Liver (tissue), 3 donors: ENCODE measurements around the gene ARL4A.

Experiments used
- CTCF ChIP-seq: fragments of 150-350 bp; IDR thresholded peaks from 2 replicates; pipeline ENCODE4 v1.5.1; 2017; ENCODE audit warnings: improper control_type of control experiment, low read depth, low read length; ENCODE audit not compliant: missing input control
- EGR1 ChIP-seq, 2 donors: IDR thresholded peaks; 2 replicates each; pipeline ENCODE4 v1.6.1; 2016 to 2018; ENCODE audit warnings: antibody characterized with exemption in 2 of 2, low read depth in 2 of 2
- FOXA1 ChIP-seq: IDR thresholded peaks from 2 replicates; pipeline ENCODE4 v1.6.1; 2016; ENCODE audit warnings: antibody characterized with exemption
- GABPA ChIP-seq, 2 donors: IDR thresholded peaks in 1 of 2; conservative IDR thresholded peaks in 1 of 2; 2 replicates each; pipeline ENCODE4 v1.6.1; 2016; ENCODE audit warnings: antibody characterized with exemption in 2 of 2, mild to moderate bottlenecking in 1 of 2, moderate library complexity in 1 of 2
- JUND ChIP-seq, 2 donors: IDR thresholded peaks; 2 replicates each; pipeline ENCODE4 v1.6.1; 2016; ENCODE audit warnings: antibody characterized with exemption in 2 of 2
- MAX ChIP-seq: IDR thresholded peaks from 2 replicates; pipeline ENCODE4 v1.6.1; 2016; ENCODE audit warnings: antibody characterized with exemption
- REST ChIP-seq: IDR thresholded peaks from 2 replicates; pipeline ENCODE4 v1.6.1; 2016; ENCODE audit warnings: antibody characterized with exemption, mild to moderate bottlenecking
- RXRA ChIP-seq, 2 donors: IDR thresholded peaks; 2 replicates each; pipeline ENCODE4 v1.6.1; 2017 to 2018; ENCODE audit warnings: antibody characterized with exemption in 2 of 2, mild to moderate bottlenecking in 1 of 2
- SP1 ChIP-seq: IDR thresholded peaks from 2 replicates; pipeline ENCODE4 v1.6.1; 2018; ENCODE audit warnings: antibody characterized with exemption, mild to moderate bottlenecking
- donor health status: healthy.
- donor health status: healthy.

GRCh38 chr7:12638851-12639456 lies 48.5 kb upstream of the ARL4A start:
- TF ChIP-seq CTCF: peak; percentile 55
- no peak for TF ChIP-seq RXRA (IDR thresholded peaks at IDR 0.05)
- no peak for TF ChIP-seq FOXA1
- no peak for TF ChIP-seq MAX
- TF ChIP-seq GABPA (IDR thresholded peaks at IDR 0.05 in 1 of 2, conservative IDR thresholded peaks at IDR 0.05 in 1 of 2): no peak
- no peak for TF ChIP-seq JUND (IDR thresholded peaks at IDR 0.05)
- TF ChIP-seq REST: no peak
- no peak for TF ChIP-seq SP1
- TF ChIP-seq EGR1 (IDR thresholded peaks at IDR 0.05; ENCODE audit: low read depth in 2 of 2): no peak
